HG02610 (cell line): ENCODE measurements around the gene RNF34.

Source experiments
- ATAC-seq: cut with Tn5 transposase; IDR thresholded peaks from one replicate; pipeline ENCODE4 v1.9.1; 2021; ENCODE audit warnings: mild to moderate bottlenecking, moderate library complexity; ENCODE audit not compliant: unreplicated experiment

The RNF34 gene

DNA sequence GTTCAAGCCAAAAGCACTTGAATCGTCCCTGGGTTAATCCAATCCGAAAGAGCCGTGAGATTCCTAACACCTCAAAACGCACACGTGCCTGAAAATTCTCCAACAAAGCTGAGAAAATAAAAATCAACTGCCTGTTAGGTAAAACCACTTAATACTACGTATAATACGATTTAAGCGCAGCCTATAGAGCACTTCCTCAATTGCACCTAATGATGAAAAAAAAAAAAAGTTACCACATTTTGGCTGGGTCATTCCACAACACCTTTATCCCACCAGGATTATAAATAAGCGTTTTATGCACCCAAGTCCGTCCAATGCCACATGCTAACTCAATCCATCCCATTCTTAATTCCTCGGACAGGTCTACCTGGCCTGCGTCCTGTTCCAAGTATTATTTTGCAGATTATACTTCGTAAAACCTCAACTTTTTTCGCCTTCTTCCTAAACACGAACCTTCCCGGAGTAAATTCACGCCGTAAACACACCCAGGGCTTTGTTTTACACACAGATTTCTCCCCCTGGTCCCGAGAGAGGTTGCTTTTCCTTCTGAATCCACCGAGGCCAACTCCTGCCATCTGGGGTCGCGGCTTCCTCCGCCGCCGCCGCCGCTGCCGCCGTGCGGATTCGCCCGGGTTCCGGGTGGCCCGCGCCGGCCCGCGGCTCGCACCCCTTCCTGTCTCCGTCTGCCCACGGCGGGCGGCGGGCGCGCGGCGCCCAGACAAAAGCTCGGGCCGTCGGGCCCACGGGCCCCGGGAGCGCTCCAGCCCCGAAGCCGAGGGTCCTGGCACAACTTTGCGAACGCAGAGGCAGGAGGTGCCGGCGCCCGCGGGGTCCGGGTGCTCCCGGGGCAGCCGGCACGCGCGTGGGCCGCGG, 66.2 kb downstream of the RNF34 start:
- peak; percentile 5 for ATAC-seq

DNA sequence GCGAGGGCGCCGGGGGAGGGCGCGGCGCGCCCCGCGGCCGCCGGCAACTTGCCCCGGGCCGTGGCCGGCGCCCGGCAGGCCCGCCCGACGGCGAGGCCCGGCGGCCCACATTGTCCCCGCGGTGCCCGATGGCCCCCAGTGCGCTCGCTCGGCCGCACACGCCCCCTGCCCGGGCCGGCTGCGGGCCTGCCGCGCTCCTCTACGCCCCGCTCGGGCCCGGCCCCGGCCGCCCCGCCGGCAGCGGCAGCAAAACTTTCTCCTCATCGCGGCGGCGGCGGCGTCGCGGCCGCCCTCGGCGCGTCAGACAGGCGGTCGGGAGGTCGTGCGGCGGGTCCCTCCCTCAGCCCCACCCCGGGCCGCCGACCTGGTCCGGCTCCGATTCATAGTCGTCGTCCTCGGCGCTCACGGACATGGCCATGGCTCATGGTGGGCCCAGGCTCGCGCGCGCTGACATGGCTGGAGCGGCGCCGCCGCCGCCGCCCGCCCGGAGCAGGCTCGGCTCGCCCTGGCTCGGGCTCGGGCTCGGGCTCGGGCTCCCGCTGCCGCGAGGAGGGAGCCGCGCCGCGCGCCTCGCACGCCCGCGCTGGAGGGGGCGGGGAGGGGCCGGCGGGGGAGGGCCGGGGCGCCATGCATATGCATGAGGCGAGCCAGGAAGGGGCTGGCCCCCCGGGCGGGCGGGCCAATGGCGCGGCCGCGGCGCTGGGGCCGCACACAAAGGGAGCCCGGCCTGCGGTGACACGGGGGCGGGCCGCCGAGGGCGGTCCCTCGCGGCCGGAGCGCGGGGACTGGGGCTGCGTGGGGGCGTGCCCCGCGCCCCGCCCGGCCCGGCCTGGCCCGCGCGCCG, 67.1 kb downstream of the RNF34 start:
- ATAC-seq: peak; percentile 92

DNA sequence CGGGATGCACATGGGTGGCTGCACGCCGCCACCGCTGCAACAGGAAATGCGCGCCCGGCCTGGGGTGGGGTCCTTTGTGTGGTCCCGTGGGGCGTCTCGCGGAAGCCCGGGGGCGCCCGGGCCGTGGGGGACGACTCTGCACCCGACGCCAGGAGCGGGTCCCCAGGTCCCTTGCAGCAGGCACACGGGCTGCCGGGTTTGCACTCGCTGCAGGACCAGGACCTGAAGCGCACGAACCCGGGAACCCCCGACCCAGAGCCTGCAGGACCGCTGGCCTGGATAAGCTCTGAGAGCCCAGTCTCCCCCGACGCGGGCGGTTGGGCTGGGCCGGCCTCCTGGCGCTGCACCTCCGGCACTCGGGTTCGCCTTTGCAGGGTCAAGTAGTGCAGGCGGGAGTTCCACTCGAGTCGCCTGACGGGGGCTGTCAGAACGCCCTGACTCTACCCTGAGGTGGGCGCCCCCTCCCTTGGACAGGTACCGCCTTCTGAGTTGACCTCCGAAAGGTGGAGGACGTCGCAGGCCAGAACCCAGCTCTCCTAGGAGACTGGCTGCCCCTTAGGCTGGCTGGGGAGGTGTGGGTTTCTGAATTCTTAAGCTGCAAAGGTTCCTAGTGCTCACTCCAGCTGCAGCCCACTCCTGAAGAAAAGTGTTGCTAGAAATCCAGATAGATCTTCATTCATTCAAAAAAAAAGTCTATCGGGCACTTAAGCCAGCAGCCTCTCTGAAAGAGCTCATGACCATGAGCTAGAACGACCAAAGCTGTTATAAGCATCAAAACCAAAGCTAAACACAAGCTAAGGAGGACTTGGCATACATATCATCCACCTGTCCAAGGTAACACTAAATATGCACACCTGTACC, 68.0 kb downstream of the RNF34 start:
- ATAC-seq: no peak

DNA sequence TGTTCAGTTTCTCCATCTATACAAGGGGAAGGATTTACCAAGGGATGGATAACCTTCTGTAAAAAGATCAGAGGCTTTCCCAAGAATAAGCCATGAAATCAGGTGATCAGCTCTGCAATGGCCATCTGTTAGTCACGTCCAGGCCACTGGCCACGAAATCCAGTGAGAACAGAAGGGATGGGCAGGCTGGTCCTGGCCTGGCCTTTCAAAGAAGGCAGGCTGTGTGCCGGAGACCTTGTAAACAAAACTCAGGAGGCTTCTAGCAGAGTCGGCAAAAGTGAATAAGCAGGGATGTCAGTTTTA, 68.5 kb downstream of the RNF34 start:
- no peak for ATAC-seq

DNA sequence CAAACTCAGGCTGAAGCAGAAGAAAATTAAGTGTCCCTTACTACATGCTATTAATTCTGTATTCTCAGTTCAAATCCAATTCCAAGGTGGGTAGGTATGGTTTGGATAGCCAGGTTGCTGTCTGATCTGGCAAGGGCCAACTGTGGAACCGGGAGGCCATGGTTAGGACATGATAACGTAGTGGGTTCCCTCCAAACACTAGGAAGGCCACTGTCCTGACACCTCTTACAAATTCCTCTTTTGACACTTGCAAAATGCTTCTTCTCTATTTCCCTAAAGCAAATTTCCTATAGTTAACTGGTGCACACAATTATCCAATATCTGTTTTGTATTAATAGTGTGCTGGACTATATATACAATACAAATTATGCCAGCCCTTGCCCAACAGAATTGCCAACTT, 70.8 kb downstream of the RNF34 start:
- no peak for ATAC-seq

DNA sequence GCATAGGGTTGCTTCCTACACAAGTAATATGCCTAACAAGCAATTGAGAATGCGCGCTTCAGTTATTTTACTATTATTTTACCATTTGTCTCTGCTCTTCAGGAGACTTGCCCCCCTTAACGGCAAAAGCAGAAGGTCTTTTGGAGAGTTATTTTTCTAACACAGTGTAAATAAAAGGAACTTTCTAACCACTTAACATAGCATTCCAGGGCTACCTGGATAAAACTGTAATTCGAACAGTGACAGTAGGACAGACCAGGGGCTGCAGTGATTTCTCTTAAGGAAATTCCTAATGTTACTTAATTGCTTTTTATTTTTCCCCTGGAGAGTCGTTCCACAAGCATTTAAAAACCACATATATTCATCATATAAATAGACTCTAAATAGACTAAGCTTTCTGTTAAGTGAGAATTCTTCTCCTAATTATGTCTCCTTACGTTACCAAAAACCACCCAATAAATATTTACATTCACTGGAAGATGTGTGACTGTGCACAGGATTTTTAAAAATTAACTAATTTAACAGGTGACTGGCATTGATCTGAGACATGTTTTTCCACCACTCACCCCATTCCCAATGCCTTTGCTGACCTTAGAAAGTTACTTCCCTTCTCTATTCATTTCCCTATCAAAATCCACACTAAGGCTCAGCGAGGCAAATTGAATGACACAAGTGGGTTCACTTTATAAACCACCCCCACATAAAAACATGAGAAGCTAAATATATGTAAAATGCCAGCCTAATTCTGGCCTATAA, 72.4 kb downstream of the RNF34 start:
- no peak for ATAC-seq
